Testis (tissue), 3 donors: Measurements from ENCODE around the gene TGFBRAP1. TPM values are rescaled to one million over a fixed set of nuclear protein-coding genes. Genes with fewer than 3 reads are reported as not detected.

ENCODE experiments used
- DNase-seq: peaks from one replicate; pipeline ENCODE4 v3.0.0-alpha.2; 2019
- H3K27ac ChIP-seq, 2 donors: fragments of 200-600 bp; sonication (generic); one replicate each; pipeline ENCODE4 v1.5.1; 2019
- H3K27me3 ChIP-seq: fragments of 200-600 bp; sonication (generic); one replicate; pipeline ENCODE4 v1.5.1; 2019
- H3K36me3 ChIP-seq: fragments of 200-600 bp; sonication (generic); one replicate; pipeline ENCODE4 v1.5.1; 2017; ENCODE audit warnings: low read depth; ENCODE audit errors: missing control alignments
- H3K4me1 ChIP-seq: fragments of 200-600 bp; sonication (generic); one replicate; pipeline ENCODE4 v1.5.1; 2019
- H3K4me3 ChIP-seq, 2 donors: fragments of 200-600 bp; sonication (generic); one replicate each; pipeline ENCODE4 v1.5.1; 2017 to 2019
- H3K9me3 ChIP-seq: fragments of 200-600 bp; sonication (generic); one replicate; pipeline ENCODE4 v1.5.1; 2017
- POLR2A ChIP-seq: fragments of 450-650 bp; IDR thresholded peaks from one replicate; pipeline ENCODE4 v1.6.1; 2017; ENCODE audit warnings: antibody characterized with exemption, mild to moderate bottlenecking, moderate library complexity
- WGBS, 2 donors: methylation state at CpG; one replicate each; pipeline ENCODE4 v1.1.5; 2018; 5-methylcytosine and 5-hydroxymethylcytosine counted together
- intact Hi-C: fragments of 100-400 bp; cut with DNase I; formaldehyde crosslinking; loops from one replicate; pipeline ENCODE4 v1.15.1; 2023; ENCODE audit warnings: low total_unique reads
- polyA plus RNA-seq: library from polyadenylated mRNA; stranded (reverse); fragments of 350-450 nt; fragmentation: Illumina TruSeq; extraction: RNeasy Lipid Tissue Mini Kit (QIAGEN cat#74804); gene quantifications from one replicate; pipeline ENCODE4 v1.2.3, GENCODE V29; 2014; ENCODE audit warnings: low read depth, low replicate concordance; ENCODE audit not compliant: insufficient read depth
- total RNA-seq, 2 donors: library from RNA; depleted of rRNA; stranded (reverse); fragments of >200 nt; gene quantifications; one replicate each; pipeline ENCODE4 v1.2.3, GENCODE V29; 2016
- TF ChIP-seq, protein P1 (sequence below), 3 experiments: fragments of 450-650 bp in 2 of 3; fragments of 200-600 bp in 1 of 3; sonication (generic) in 1 of 3; IDR thresholded peaks; one replicate each; pipeline ENCODE4 v1.5.1; 2016 to 2019; ENCODE audit warnings: antibody characterized with exemption in 3 of 3, mild to moderate bottlenecking in 2 of 3, moderate library complexity in 1 of 3

Gene TGFBRAP1
- total and polyA plus RNA-seq, 3 donors from 2014 or later = 7.3 to 16.3 (median 10.8) TPM

DNA sequence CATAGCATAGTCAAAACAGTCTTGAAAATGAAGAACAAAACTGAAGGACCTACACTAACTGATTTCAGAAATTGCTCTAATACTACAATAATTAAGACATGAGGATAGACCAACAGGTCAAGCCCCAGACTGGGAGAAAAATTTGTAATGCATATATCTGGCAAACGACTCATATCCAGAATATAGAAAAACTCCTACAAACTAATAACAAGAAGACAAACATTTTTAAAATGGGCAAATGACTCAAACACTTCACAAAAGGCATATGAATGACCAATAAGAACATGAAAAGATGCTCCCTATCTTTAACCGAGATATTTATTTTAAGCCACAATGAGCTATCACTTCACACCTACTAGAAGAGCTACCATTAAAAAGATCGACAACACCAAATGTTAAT is 14.2 kb downstream of the TGFBRAP1 start:
- Histone ChIP-seq H3K36me3 (no peaks in the 10 kb centered on the region), H3K4me3 (no peak overlapping the region), H3K9me3 (no peaks in the 10 kb centered on the region), H3K27ac (no peak overlapping the region), H3K4me1 (no peaks in the 10 kb centered on the region), H3K27me3 (no peaks in the 10 kb centered on the region)
- intact Hi-C loops = no loop called here
- WGBS, 2 donors = 82 to 89% methylated on average over 3 of the region's 3 CpGs
- DNase-seq = no peak
- TF ChIP-seq, protein P1, sequence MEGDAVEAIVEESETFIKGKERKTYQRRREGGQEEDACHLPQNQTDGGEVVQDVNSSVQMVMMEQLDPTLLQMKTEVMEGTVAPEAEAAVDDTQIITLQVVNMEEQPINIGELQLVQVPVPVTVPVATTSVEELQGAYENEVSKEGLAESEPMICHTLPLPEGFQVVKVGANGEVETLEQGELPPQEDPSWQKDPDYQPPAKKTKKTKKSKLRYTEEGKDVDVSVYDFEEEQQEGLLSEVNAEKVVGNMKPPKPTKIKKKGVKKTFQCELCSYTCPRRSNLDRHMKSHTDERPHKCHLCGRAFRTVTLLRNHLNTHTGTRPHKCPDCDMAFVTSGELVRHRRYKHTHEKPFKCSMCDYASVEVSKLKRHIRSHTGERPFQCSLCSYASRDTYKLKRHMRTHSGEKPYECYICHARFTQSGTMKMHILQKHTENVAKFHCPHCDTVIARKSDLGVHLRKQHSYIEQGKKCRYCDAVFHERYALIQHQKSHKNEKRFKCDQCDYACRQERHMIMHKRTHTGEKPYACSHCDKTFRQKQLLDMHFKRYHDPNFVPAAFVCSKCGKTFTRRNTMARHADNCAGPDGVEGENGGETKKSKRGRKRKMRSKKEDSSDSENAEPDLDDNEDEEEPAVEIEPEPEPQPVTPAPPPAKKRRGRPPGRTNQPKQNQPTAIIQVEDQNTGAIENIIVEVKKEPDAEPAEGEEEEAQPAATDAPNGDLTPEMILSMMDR (IDR thresholded peaks at IDR 0.05) = no peak
- no peak for TF ChIP-seq POLR2A

DNA sequence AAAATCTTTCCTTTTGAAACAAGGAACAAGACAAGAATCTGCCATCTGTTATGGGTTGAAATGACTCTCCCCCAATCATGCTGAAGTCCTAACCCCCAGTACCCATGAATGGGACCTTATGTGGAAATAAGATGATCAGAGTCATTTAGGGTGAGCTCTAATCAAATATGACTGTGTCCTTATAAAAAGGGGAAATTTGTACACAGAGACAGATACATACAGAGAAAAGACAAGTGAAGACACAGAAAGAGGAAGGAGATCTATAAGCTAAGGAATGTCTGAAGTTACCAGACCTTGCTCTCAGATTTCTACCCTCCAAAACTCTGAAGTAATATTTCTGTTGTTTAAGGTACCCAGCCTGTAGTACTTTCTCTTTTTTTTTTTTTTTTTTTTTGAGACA is 15.7 kb downstream of the TGFBRAP1 start:
- no peak overlapping the region for H3K4me3 ChIP-seq

DNA sequence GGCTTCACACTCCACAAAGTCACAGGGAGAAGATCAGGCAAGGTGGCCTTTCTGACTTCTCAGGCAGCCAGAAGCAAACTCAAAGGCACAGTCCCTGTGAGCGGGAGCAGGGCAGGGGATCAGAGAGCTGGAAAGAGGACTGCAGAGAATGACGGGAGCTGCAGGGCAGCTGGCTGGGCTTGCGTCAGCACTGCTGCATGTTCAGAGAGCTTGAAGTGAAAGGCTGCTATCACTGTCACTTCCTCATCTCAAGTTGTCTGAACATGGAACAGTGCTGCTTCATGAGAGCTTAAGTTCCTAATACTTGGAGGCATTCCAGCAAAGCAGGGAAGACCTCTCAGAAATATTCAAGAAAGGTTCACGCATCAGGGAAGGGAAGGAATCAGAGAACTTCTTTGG is 20.4 kb downstream of the TGFBRAP1 start:
- Histone ChIP-seq H3K9me3 (no peaks in the 10 kb centered on the region), H3K36me3 (no peaks in the 10 kb centered on the region), H3K4me3 (no peak overlapping the region), H3K4me1 (no peaks in the 10 kb centered on the region), H3K27ac (no peak overlapping the region), H3K27me3 (no peaks in the 10 kb centered on the region)
- TF ChIP-seq, protein P1 (IDR thresholded peaks at IDR 0.05) = no peak
- no peak for TF ChIP-seq POLR2A
- DNase-seq = no peak
- intact Hi-C loops = no loop called here
- WGBS, 2 donors = 79 to 86% methylated on average over 4 of the region's 4 CpGs

More for the DNA sequence above, 15.7 kb downstream of the TGFBRAP1 start:
- H3K4me1 ChIP-seq = no peaks in the 10 kb centered on the region
- no peaks in the 10 kb centered on the region for H3K27me3 ChIP-seq
- H3K36me3 ChIP-seq = no peaks in the 10 kb centered on the region
- H3K27ac ChIP-seq = no peak overlapping the region
- H3K9me3 ChIP-seq = no peaks in the 10 kb centered on the region
- TF ChIP-seq POLR2A = no peak
- TF ChIP-seq, protein P1 (IDR thresholded peaks at IDR 0.05) = no peak
- intact Hi-C loops = no loop called here
- no peak for DNase-seq

DNA sequence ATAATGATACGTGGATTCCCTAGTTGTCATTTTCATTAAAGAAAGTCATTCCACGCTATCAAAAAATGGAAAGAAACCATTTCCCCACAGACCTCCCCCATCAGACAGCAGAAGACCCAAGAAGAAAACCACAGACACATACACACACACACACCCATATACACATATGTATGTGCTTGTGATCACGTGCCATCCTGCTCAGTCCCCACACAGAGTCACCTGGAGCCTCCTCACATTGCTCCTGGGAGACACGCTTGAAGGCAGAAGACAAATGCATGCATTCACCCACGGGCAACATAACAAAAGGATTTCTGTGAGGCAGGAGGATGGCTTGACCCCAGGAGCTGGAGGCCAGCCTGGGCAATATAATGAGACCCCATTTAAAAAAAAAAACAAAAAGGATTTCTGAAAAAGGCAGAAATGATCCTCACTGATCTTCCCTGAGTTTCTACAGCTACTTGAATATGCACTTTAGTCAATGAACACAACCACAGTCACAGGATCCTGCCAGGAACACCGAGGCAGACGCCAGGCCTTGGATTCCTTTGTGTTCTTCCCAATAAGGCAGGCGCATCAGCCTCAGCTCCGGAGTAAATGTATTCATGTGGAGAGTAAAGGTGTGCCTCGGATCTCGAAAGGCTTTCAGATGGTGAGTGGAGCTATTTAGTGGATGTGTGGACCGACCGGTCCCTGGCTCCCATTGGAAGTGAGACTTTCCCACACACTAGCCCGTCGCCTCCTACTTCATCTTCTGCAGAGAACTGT is 21.0 kb downstream of the TGFBRAP1 start:
- no peak for TF ChIP-seq POLR2A
- TF ChIP-seq, protein P1 (IDR thresholded peaks at IDR 0.05) = no peak
- DNase-seq = no peak
- no peak overlapping the region for H3K27ac ChIP-seq
- H3K4me3 ChIP-seq = no peak overlapping the region
- intact Hi-C loops = no loop called here
- no peaks in the 10 kb centered on the region for H3K36me3 ChIP-seq
- no peaks in the 10 kb centered on the region for H3K4me1 ChIP-seq
- no peaks in the 10 kb centered on the region for H3K9me3 ChIP-seq
- 91 to 92% methylated on average over 15 of the region's 15 CpGs for WGBS, 2 donors
- H3K27me3 ChIP-seq = no peaks in the 10 kb centered on the region

DNA sequence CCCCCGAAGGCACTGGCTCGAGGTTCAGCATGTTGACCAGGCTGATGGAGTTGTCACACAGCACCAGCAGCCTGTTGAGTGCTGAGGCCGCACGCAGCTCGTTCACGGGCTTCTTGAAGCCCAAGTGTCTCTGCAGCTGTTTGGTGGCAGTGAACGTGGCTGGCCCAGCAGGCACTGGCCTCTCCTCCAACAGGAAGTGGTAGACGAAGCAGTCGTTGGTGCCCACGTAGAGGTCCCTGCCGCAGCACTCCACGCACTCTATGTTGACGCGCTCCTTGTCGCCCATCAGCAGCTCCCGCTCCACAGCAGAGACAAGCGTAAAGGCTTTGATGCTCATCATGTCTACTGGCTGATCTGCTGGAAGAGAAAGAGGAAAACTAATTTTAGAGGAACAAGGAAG is 21.6 kb downstream of the TGFBRAP1 start:
- 79 to 89% methylated on average over 16 to 17 of the region's 17 CpGs for WGBS, 2 donors

More for the DNA sequence above, 21.6 kb downstream of the TGFBRAP1 start:
- Histone ChIP-seq H3K27me3 (no peaks in the 10 kb centered on the region), H3K9me3 (no peaks in the 10 kb centered on the region), H3K4me3 (no peak overlapping the region), H3K4me1 (no peaks in the 10 kb centered on the region), H3K36me3 (no peaks in the 10 kb centered on the region), H3K27ac (no peak overlapping the region)
- DNase-seq = no peak
- intact Hi-C loops = no loop called here
- TF ChIP-seq POLR2A = no peak
- TF ChIP-seq, protein P1 (IDR thresholded peaks at IDR 0.05) = no peak
